GM21360 (cell line): Measurements from ENCODE around the gene SCN2A.

Source experiments
- ATAC-seq: cut with Tn5 transposase; IDR thresholded peaks from one replicate; pipeline ENCODE4 v1.9.1; 2021; ENCODE audit warnings: mild to moderate bottlenecking, moderate library complexity; ENCODE audit not compliant: unreplicated experiment

Gene SCN2A

DNA sequence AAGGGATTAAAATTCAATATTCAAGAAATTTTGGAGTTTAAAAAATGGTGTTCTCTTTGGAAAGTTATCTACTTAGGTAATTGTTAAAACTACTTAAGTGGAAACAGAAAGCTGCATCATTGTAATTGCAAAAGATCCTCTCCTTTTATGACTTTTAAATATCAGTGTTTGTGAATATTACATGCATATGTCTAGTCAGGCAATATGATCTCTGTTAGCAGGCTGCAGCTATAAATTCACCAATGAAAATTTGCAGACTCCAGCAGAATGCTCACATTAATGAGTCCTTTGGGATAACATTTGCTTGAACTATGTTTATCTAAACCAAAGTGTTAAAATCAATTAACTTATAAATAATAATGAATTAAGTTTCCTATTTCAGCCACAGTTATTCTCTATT, 171.1 kb downstream of the SCN2A start:
- ATAC-seq: no peak

DNA sequence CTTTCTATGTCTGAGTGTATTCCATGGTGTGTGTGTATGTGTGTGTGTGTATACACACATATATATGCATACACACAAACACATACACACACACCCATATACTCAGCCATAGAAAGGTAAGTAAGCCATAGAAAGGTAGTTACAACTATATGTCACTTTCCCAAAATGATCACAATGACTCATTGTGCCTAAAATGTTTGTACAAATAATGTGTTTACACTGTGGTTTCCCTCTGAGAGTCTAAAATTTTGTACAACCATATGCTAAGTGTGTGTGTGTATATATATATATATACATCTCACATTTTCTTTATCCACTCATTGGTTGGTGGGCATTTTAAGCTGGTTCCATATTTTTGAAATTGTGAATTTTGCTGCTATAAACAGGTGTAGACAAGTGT, 175.0 kb downstream of the SCN2A start:
- ATAC-seq: no peak

DNA sequence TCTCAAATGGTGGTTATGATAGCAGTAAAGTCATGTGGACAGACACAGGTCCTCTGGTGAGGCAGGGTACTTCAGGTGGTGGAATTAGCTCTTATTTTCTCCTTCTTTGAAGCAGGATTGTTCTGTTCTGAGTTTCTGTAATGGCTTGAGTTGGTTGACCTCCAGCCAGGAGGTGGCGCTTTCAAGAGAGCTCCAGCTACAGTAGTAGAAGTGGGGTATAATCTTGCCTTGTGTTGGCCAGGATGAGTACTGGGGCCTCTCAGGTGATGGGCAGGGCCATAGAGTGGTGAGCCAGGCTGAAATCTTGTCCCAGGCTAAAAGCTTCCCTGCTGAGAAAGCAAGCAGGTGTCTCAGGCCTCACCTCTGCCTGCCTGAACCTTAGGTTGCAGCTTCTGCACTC, 177.8 kb downstream of the SCN2A start:
- ATAC-seq: no peak

DNA sequence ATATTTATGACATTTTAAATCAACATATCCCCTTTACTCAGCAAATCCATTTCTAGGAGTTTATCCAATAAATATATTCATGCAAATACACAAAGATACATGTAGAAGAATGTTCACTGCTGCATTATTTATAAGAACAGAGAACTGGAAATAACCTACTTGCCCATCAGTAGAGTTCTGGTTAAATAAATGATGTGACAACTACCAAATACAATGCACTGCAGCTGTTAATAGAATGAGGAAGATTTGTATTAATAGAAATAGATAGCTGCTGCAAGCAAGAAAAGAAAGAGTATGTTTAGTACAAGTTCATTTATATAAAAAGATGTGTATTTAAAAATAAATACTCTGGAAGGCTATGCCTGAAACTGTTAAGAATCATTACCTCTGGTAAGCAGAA, 181.0 kb downstream of the SCN2A start:
- no peak for ATAC-seq

DNA sequence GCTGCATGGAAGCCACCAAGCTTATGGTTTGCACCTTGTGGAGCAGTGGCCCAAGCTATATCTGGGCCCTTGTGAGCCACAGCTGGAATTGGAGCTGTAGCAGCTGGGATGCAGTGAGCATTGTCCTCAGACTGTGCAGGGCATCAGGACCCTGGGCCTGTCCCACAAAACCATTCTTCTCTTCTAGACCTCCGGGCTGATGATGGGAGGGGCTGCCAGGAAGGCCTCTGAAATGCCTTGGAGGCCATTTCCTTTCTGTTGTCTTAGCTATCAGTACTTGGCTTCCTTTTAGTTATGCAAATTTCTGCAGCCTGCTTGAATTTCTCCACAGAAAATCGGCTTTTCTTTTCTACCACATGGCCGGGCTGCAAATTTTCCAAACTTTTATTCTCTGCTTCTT, 183.9 kb downstream of the SCN2A start:
- ATAC-seq: no peak

DNA sequence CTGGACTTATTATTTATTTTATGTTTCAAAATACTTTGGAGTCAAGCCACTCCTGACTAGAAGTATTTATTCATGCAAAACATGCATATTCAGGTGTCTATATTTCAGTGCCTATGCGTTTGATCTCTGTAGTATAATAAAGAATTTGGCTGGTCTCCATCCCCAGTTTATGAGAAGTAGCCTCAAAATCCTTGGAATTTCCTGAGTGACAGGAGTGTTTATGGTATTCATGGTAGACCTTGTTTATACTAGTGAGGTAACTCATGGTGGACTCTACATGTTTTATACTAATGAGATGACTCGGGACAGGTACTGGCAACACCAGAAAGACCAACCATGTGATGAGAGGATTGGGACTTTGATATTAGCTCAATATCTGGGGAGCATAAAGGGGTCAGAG, 186.3 kb downstream of the SCN2A start:
- no peak for ATAC-seq

DNA sequence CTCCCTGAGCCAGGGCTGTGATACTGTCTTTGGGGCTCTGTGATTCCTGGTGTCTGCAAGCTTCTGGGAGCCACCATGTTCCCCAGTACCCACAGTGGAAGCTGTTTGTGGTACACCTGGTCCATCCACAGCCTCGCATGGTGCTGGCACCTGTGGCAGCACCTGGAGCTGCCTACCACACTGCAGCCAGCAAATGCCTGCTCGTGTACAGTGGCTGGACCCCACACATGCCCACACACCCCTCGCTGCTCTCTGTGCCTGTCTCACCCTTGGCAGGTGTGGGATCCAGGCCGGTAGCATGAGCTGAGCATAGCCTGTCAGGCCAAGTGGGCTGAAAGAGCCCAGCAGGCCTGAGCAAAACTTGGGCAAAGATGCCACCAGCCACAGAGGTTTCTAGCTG, 188.5 kb downstream of the SCN2A start:
- no peak for ATAC-seq

DNA sequence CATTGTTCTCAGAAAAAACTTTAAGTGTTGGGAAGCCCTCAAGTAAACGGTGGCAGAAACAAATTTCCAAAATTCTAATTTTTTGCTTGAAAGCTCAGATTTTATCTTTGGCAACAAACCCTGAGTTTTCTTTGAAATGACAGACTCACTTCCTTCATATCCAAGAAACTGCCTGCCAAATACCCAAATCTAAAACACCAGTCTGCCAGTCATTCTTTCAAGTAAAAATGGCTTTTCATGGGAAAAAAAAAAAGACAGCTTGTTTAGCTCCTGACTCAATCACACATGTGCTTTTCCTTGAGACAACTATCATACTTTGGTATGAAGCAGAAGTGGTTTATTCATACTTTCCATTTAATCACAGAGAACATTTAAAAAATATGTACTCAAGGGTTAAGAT, 189.7 kb downstream of the SCN2A start:
- ATAC-seq: no peak

DNA sequence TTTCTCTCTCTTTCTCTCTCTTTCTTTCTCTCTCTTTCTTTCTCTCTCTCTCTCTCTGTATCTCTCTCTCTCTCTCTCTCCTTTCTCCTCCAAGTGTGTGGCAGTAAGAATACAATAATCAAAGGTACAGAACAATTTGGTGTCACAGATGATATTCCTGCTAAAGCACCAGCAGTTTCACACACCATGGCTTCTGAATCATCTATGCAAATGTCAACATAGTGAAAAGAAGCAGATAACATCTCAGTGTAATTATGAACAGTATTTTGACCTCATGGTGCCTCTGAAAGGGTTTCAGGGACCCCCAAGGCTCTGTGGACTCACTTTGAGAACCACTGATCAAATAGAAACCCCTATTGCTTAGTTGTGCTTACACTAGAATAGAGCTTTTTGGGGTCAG, 191.8 kb downstream of the SCN2A start:
- no peak for ATAC-seq

DNA sequence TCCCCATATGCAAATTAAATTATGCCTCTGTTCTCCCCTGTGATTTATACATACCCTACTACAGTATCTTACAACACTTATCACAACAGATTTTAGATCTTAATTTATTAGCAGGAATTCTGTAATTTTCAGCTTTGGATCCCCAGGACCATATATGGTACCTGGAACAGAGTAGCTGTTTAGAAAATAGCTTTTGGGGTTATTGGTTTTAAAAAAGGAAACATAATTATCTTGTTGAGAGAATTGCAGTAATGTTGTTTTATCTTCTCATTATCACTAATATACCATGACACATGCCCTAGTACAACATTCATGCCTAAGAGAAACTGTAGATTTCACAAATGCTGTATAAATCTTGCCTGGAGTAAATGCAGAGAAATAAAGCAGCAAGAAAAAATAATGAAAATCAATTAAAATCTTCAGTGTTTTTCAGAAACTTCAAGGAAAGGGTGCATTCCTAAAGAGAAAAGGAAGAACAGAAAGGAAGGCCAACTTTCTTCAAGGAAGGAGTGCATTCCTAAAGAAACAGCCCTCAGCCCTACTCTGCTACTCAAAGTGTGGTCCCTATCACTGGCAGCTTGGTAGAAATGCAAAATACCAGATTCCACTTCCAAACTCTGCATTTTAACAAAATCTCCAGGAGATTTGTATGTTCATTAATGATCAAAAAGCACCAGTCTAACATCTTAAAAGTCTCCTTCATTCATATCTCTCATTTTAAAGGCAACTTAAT, 193.2 kb downstream of the SCN2A start:
- no peak for ATAC-seq

DNA sequence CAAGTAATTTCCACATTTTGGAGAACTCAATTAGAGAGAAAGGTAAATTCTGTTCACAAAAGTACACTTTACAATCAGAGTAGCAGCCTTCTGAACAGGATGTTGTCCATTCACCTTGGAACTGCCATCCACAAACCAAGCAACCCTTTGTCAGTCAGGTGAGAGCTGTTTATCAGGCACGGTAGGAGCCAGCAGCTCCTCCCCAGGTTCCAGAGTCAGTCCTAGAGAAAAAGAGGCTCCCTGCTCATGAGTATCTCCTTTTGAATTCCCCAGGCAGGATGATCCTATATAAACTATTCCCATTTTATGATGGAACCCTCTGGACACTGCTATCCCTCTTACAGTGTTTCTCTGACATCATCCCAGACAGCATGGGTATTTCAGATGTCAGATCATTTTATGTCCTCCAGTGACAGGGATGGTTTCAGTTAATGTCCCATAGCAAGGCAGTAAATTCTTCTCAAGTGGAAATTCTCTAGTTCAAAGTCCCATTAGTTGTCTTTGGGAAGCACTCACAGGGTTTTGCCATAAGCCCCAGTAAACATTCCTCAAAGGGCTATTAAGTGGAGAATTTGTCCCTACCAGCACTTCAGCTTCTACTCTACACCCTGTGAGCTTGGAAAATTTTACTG, 195.8 kb downstream of the SCN2A start:
- no peak for ATAC-seq

DNA sequence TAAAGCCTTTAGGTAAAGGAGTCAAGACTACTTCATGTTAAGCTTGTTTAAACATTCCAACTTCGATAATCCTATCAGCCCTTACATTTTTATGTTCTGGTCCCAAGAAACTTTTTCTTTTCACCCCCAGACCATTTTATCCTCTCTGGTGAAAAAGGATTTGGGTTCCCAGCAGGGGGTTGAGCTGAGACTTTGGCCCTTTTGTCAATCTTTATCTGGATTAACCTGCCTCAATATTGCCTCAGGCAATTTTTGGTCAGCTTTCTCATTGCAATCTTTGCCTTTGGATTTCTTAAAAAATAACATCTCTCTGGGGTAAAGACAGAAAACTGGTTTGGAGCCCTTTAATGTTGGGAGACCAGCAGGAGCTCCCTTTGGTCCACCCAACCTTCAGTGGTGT, 196.4 kb downstream of the SCN2A start:
- no peak for ATAC-seq

DNA sequence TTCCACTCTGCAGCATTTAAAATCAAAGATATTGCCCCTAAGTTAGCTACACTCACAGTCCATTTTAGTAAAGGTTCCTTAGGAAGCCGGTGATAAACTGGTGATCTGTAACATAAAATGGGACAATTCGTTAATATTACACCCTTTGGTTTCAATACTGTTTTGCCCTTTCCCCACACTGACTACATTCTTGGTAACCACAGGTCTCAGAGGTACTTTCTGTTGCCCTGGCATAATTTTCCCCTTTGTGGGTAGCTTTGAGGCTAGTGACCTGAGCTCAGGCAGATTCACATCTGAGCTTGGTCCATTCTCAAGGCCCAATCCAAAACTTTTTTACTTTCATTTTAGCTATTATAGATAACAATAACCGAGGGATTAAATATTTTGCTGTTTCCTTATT, 197.3 kb downstream of the SCN2A start:
- ATAC-seq: no peak

DNA sequence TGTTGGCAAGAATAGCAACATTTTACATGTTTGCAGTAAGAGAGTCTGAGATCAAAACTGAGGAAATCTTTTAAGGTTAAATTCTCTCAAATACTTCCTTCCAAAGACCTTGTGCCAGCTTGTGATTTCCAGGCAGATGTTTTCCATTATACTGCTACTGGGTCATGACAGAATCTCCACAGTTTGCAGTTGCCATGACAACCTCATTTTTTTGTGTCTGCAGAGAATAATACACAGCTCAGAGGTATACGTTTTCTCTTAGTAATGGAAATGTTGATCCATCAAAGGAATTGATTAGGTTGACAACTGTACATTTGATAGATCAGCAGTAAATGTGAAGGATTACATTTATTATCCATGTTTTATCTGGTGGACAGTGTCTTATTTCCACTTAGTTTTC, 201.2 kb downstream of the SCN2A start:
- ATAC-seq: no peak
